Activated CD8-positive, alpha-beta T cell treated with anti-CD3 and anti-CD28 coated beads for 36 hours (primary cell): ENCODE data around the gene TRAPPC5. TPM values are rescaled to one million over a fixed set of nuclear protein-coding genes. Genes with fewer than 3 reads are reported as not detected.

Source experiments
- ATAC-seq: fragments of 200-7000 bp; cut with Tn5 transposase; one replicate; pipeline ENCODE4 v1.10.0; 2021; ENCODE audit warnings: mild to moderate bottlenecking, moderate library complexity
- CTCF ChIA-PET: fragments of 350-600 bp; sonication (Branson Sonifier 250); formaldehyde crosslinking; loops from one replicate; lab custom pipeline; 2021; ENCODE audit warnings: antibody characterized with exemption; lab: Charles Lee
- POLR2A ChIA-PET: fragments of 350-600 bp; sonication (Branson Sonifier 250); formaldehyde crosslinking; loops from one replicate; lab custom pipeline; 2021; ENCODE audit warnings: antibody characterized with exemption; lab: Charles Lee
- DNase-seq: peaks from one replicate; pipeline ENCODE4 v3.0.0-alpha.2; 2020
- H3K27ac Mint-ChIP-seq: one replicate; pipeline ENCODE4 v1.8.0; 2021; ENCODE audit warnings: mild to moderate bottlenecking, mixed read lengths
- H3K27me3 Mint-ChIP-seq: one replicate; pipeline ENCODE4 v1.8.0; 2021; ENCODE audit warnings: mixed read lengths
- H3K36me3 Mint-ChIP-seq: one replicate; pipeline ENCODE4 v1.8.0; 2021; ENCODE audit warnings: low read depth, mixed read lengths
- H3K4me1 Mint-ChIP-seq: one replicate; pipeline ENCODE4 v1.8.0; 2021; ENCODE audit warnings: low read depth, mixed read lengths
- H3K4me3 Mint-ChIP-seq: one replicate; pipeline ENCODE4 v1.8.0; 2021; ENCODE audit warnings: mild to moderate bottlenecking, moderate library complexity, mixed read lengths
- H3K9me3 Mint-ChIP-seq: one replicate; pipeline ENCODE4 v1.8.0; 2021; ENCODE audit warnings: mixed read lengths
- intact Hi-C: fragments of 100-400 bp; cut with micrococcal nuclease; formaldehyde crosslinking; loops from one replicate; pipeline ENCODE4 v1.10.0; 2022
- total RNA-seq, 2 experiments: library from RNA; stranded (reverse); gene quantifications; one replicate each; pipeline ENCODE4 v1.2.3, GENCODE V29; 2021
- TF ChIP-seq, protein P1 (sequence below): fragments of 200-600 bp; IDR thresholded peaks from one replicate; pipeline ENCODE4 v1.8.0; 2022; ENCODE audit warnings: antibody characterized with exemption, mild to moderate bottlenecking

Gene TRAPPC5
- total RNA-seq, 2 experiments from 2014 or later, result 85.0 to 85.9 TPM

DNA sequence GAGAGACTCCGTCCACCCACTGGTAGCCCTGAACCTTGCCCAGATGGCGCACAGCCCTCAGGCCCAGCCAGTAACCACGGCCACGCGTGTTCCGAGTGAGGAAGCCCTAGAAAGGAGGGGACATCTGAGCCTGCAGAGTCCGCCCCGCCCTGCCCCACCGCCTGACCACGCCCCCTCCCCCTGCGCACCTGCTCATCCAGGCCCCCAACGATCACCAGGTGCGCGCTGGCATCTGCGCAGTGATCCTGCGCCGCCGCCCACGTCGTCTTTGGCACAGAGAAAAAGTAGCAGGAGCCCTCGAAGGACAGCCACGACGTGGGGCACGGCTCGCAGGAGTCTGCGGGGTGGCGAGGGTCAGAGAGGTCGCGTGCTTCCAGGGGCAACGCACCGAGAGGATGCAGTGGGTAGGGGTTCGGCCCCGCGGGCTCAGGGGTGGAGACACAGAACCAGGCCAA is 49.2 kb downstream of the TRAPPC5 start:
- CTCF ChIA-PET, result no interaction called here
- TF ChIP-seq, protein P1, sequence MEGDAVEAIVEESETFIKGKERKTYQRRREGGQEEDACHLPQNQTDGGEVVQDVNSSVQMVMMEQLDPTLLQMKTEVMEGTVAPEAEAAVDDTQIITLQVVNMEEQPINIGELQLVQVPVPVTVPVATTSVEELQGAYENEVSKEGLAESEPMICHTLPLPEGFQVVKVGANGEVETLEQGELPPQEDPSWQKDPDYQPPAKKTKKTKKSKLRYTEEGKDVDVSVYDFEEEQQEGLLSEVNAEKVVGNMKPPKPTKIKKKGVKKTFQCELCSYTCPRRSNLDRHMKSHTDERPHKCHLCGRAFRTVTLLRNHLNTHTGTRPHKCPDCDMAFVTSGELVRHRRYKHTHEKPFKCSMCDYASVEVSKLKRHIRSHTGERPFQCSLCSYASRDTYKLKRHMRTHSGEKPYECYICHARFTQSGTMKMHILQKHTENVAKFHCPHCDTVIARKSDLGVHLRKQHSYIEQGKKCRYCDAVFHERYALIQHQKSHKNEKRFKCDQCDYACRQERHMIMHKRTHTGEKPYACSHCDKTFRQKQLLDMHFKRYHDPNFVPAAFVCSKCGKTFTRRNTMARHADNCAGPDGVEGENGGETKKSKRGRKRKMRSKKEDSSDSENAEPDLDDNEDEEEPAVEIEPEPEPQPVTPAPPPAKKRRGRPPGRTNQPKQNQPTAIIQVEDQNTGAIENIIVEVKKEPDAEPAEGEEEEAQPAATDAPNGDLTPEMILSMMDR, result no peak
- H3K4me3 Mint-ChIP-seq, result no peak overlapping the region
- H3K27ac Mint-ChIP-seq, result no peak overlapping the region
- intact Hi-C loops, result no loop called here
- no peaks in the 10 kb centered on the region for H3K36me3 Mint-ChIP-seq
- peaks cover 8% of the 10 kb centered on the region for H3K4me1 Mint-ChIP-seq
- no peaks in the 10 kb centered on the region for H3K9me3 Mint-ChIP-seq
- peak; percentile 27 for ATAC-seq
- POLR2A ChIA-PET, result no interaction called here
- H3K27me3 Mint-ChIP-seq, result peaks cover 39% of the 10 kb centered on the region
- peak; percentile 28 for DNase-seq

DNA sequence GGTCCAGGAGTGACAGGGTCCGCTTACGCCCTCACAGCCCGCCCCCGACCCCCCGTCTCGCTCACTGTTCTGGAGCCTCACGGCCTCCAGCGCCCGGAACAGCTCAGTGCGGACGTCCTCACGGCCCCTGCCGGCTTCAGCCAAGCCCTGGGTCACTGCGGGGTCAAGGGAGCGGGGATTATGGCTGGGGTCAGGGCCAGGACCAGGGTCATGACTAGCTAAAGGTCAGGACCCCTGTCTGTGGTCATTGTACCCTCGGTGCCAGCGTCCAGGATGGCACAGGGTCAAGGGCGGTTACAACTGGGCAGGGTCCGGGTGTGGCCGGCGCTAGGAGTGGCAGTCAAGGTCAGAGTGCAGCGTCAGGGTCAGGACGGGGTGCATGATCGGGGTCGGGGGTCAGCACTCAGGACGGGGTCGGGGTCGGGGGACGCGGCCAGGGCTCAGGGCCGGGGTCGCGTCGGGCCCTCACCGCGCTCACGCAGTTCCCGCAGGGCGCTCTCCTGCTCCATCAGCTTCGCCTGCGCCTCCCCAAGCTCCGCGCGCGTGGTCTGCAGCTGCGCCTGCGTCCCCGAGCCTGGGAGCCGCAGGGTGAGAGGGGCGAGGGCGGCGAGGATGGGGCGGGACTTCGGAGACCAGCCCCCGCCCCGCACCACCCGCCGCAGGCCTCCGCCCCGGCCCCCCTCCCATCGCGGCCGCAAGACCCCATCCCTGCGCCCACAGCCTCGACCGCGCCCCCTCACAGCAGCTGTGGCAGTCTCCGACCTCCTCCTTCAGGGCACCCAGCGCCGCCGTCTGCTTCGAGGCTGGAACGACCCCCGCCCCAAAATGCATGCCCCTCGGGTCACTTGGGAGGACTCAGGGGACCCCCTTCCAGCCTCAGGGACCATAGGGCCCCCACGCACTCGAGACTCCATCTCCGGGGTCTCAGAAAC is 49.9 kb downstream of the TRAPPC5 start:
- CTCF ChIA-PET, result no interaction called here
- TF ChIP-seq, protein P1, result no peak
- DNase-seq (no peak), ATAC-seq (no peak)
- H3K9me3 Mint-ChIP-seq, result no peaks in the 10 kb centered on the region
- intact Hi-C loops, result no loop called here
- H3K4me3 Mint-ChIP-seq, result no peak overlapping the region
- H3K4me1 Mint-ChIP-seq, result peaks cover 8% of the 10 kb centered on the region
- H3K36me3 Mint-ChIP-seq, result no peaks in the 10 kb centered on the region
- H3K27me3 Mint-ChIP-seq, result peaks cover 41% of the 10 kb centered on the region
- POLR2A ChIA-PET, result interaction anchor here (0.6 kb wide), 2 partner anchors 10 to 469 kb away, joined by 3 read pairs; no protein-coding TSS in a partner anchor
- no peak overlapping the region for H3K27ac Mint-ChIP-seq

DNA sequence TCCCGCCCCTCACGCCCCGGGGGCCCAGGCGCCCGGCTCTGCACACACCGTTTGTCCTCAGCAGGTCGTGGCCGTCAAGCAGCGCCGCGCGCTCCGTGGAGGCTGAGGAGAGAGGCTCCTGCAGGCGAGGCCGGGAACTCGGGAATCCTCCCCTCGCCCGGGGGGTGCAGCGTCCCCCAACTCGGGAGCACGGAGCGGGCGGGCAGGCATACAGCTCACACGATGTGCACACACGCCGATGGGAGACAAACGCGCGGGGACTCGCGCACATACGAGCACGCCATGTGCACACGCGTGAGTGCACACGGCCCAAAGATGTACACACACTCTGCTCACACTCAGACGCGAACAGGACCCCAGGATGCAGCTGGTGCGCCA is 50.6 kb downstream of the TRAPPC5 start:
- ChIA-PET POLR2A (interaction anchor here (0.6 kb wide), 1 partner anchor 11 kb away, joined by 3 read pairs; no protein-coding TSS in a partner anchor), CTCF (no interaction called here)
- no peak for ATAC-seq
- intact Hi-C loops, result no loop called here
- Mint-ChIP-seq H3K27ac (no peak overlapping the region), H3K36me3 (no peaks in the 10 kb centered on the region), H3K4me3 (no peak overlapping the region), H3K27me3 (peaks cover 41% of the 10 kb centered on the region), H3K9me3 (no peaks in the 10 kb centered on the region), H3K4me1 (peaks cover 8% of the 10 kb centered on the region)
- no peak for DNase-seq
- TF ChIP-seq, protein P1, result no peak

DNA sequence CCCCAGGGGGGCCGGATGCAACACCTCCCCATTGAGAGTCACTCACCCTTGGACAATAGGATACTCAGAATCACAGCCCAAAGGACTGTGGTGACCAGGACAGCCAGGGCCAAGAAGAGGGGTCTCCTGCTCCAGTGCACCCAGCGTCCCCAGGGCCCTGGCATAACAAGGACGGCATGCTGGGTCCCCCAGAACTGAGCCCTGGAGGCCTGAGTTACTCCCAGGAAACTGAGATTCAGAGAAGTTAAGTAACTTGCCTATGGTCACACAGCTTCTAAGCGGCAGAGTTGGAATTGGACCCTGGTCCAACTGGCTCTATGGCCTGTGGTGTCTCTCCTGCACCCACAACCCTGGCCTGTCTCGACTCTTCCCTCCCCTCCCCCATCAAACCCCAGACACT is 51.0 kb downstream of the TRAPPC5 start:
- H3K9me3 Mint-ChIP-seq, result no peaks in the 10 kb centered on the region
- H3K27ac Mint-ChIP-seq, result no peak overlapping the region
- no peak overlapping the region for H3K4me3 Mint-ChIP-seq
- no peaks in the 10 kb centered on the region for H3K36me3 Mint-ChIP-seq
- no peak for DNase-seq
- ChIA-PET POLR2A (interaction anchor here (0.6 kb wide), 1 partner anchor 12 kb away, joined by 3 read pairs; no protein-coding TSS in a partner anchor), CTCF (no interaction called here)
- H3K27me3 Mint-ChIP-seq, result peaks cover 39% of the 10 kb centered on the region
- ATAC-seq, result no peak
- TF ChIP-seq, protein P1, result no peak
- intact Hi-C loops, result no loop called here
- peaks cover 8% of the 10 kb centered on the region for H3K4me1 Mint-ChIP-seq

DNA sequence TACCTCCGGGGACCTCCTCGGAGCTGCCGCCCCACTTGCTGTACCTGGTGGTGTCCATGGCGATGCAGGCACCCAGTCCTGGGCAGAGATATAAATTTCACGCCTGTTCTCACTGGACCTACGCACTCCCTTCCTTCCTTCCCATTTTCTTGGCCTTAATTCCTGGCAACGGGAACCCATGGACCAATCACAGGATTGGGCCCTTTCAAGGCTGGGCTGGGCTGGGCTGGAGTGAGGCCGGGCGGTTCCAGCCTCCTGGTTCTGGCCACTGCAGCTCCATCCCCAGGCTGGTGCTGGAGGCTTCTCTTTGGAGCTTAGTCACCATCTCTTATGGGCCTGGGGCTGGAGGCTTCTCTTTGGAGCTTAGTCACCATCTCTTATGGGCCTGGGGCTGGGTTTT is 51.4 kb downstream of the TRAPPC5 start, which contains the start of gene CLEC4G:
CLEC4G (minus strand) TSS at position 66 of the 400 bp plus-strand sequence; CDS start at position 58, 8 bp downstream.
- peaks cover 37% of the 10 kb centered on the region for H3K27me3 Mint-ChIP-seq
- intact Hi-C loops, result no loop called here
- no peaks in the 10 kb centered on the region for H3K36me3 Mint-ChIP-seq
- ATAC-seq (no peak), DNase-seq (no peak)
- H3K9me3 Mint-ChIP-seq, result no peaks in the 10 kb centered on the region
- TF ChIP-seq, protein P1, result no peak
- H3K4me3 Mint-ChIP-seq, result no peak within 1 kb of the TSS
- peaks cover 8% of the 10 kb centered on the region for H3K4me1 Mint-ChIP-seq
- H3K27ac Mint-ChIP-seq, result no peak within 1 kb of the TSS
- ChIA-PET POLR2A (no interaction called here), CTCF (no interaction called here)
